ENCODE results near the gene TBCD. TPM values are rescaled to one million over a fixed set of nuclear protein-coding genes. Genes with fewer than 3 reads are reported as not detected.

Gene TBCD
- total RNA-seq, 1 donor from 2014 or later: 40.4 TPM

GRCh38 chr17:82888583-82889495 is 137.0 kb downstream of the TBCD start:
- no peak for DNase-seq

- no peak for DNase-seq
These were observed 137.9 kb downstream of the TBCD start for GRCh38 chr17:82889496-82890338.

- DNase-seq: no peak
These were observed 138.5 kb downstream of the TBCD start for GRCh38 chr17:82890339-82890730.

GRCh38 chr17:82890926-82891678 is 139.2 kb downstream of the TBCD start:
- peak; percentile 48 for DNase-seq

GRCh38 chr17:82891911-82892310 is 140.0 kb downstream of the TBCD start:
- DNase-seq: no peak

GRCh38 chr17:82892899-82893565 is 141.2 kb downstream of the TBCD start:
- peak; percentile 89 for DNase-seq

GRCh38 chr17:82893779-82894178 is 141.9 kb downstream of the TBCD start:
- peak; percentile 86 for DNase-seq

GRCh38 chr17:82894389-82894788 is 142.5 kb downstream of the TBCD start:
- DNase-seq: no peak

- DNase-seq: no peak
These were observed 143.2 kb downstream of the TBCD start for GRCh38 chr17:82895087-82895486.

- no peak for DNase-seq
These were observed 144.5 kb downstream of the TBCD start for GRCh38 chr17:82896071-82897000.

- no peak for DNase-seq
These were observed 145.8 kb downstream of the TBCD start for GRCh38 chr17:82897514-82898249.

- DNase-seq: no peak
These were observed 147.2 kb downstream of the TBCD start for GRCh38 chr17:82898976-82899514.

GRCh38 chr17:82899941-82900340 is 148.1 kb downstream of the TBCD start:
- peak; percentile 50 for DNase-seq

GRCh38 chr17:82900741-82901140 is 148.9 kb downstream of the TBCD start:
- DNase-seq: no peak

- no peak for DNase-seq
These were observed 149.5 kb downstream of the TBCD start for GRCh38 chr17:82901356-82901755.

- peak; percentile 89 for DNase-seq
These were observed 150.0 kb downstream of the TBCD start for GRCh38 chr17:82901856-82902255.

- DNase-seq: no peak
These were observed 151.4 kb downstream of the TBCD start for GRCh38 chr17:82902972-82903874.

- DNase-seq: no peak
These were observed 153.3 kb downstream of the TBCD start for GRCh38 chr17:82905130-82905529.
